ENCODE data around the gene PRR23B. TPM values are rescaled to one million over a fixed set of nuclear protein-coding genes. Genes with fewer than 3 reads are reported as not detected.

PRR23B gene
- total RNA-seq, 1 experiment from 2014 or later = not detected

DNA sequence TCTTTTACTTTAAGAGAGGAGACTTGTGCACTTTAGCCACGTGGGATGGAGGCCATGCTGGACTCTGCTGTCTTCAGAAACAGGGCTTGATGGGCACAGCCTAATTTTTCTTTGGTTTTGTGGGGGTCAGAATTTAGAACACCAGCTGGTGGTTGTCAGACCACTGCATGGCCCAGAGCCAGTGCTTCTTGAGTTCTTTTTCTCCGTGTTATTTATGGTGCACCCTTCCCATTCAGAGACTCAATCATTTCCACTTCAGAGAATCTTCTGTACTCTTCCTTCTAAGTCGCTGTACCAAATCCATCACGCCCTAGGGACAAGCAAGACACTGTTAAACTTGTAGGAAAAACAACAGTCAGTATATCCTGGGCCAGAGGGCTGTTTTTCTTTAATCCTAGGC, 34.8 kb downstream of the PRR23B start:
- CTCF ChIA-PET = no interaction called here
- intact Hi-C loops (cut with micrococcal nuclease; ENCODE audit: unreplicated experiment) = no loop called here
- POLR2A ChIA-PET (ENCODE audit: low non-redundant PET) = no interaction called here

DNA sequence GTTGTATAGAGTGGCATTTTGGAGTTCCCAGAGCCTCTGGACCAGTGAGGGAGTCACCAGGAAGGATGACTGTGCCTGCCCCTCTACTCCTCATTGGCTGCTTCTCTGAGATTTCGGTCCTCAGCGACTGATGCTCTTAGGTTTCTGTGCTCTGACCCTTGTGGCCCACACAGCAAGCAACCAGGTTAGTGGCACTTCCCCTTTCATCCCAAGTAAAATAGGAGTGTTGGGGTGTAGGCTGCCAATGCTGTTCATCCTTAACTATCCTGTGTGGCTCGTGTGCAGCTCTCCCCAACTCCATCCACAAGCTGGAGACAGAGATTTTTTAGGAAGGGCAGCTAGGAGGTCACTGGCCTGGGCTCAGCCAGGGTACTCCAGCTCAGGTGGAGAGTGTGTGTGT, 35.9 kb downstream of the PRR23B start:
- no peak for DNase-seq (ENCODE audit: low spot score)
- ChIA-PET CTCF (no interaction called here), POLR2A (ENCODE audit: low non-redundant PET) (no interaction called here)
- intact Hi-C loops (cut with micrococcal nuclease; ENCODE audit: unreplicated experiment) = no loop called here
- no peaks in the 10 kb centered on the region for H3K4me1 ChIP-seq (ENCODE audit: insufficient read depth, low read length, poor library complexity, severe bottlenecking)
- no peaks in the 10 kb centered on the region for H3K36me3 ChIP-seq (ENCODE audit: insufficient read depth, low read length, poor library complexity, severe bottlenecking)
- H3K4me3 ChIP-seq (ENCODE audit: low read depth, low read length, poor library complexity, severe bottlenecking) = no peak overlapping the region
- H3K27me3 ChIP-seq (replicated peaks; ENCODE audit: insufficient read depth, low read depth, low read length, poor library complexity) = no peaks in the 10 kb centered on the region
- no peak for TF ChIP-seq EZH2 (IDR thresholded peaks at IDR 0.05; ENCODE audit: borderline replicate concordance, low read depth, low read length, poor library complexity, severe bottlenecking)
- TF ChIP-seq, protein P1, sequence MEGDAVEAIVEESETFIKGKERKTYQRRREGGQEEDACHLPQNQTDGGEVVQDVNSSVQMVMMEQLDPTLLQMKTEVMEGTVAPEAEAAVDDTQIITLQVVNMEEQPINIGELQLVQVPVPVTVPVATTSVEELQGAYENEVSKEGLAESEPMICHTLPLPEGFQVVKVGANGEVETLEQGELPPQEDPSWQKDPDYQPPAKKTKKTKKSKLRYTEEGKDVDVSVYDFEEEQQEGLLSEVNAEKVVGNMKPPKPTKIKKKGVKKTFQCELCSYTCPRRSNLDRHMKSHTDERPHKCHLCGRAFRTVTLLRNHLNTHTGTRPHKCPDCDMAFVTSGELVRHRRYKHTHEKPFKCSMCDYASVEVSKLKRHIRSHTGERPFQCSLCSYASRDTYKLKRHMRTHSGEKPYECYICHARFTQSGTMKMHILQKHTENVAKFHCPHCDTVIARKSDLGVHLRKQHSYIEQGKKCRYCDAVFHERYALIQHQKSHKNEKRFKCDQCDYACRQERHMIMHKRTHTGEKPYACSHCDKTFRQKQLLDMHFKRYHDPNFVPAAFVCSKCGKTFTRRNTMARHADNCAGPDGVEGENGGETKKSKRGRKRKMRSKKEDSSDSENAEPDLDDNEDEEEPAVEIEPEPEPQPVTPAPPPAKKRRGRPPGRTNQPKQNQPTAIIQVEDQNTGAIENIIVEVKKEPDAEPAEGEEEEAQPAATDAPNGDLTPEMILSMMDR (conservative IDR thresholded peaks at IDR 0.05; ENCODE audit: low read depth, low read length) = no peak
- no peak overlapping the region for H3K27ac ChIP-seq (ENCODE audit: low read depth, low read length, poor library complexity, severe bottlenecking)
- BruUV-seq (replicated peaks) = no TSS peak
- no peaks in the 10 kb centered on the region for H3K9me3 ChIP-seq (ENCODE audit: low read depth, low read length, poor library complexity, severe bottlenecking)

More for the DNA sequence above, 34.8 kb downstream of the PRR23B start:
- Histone ChIP-seq H3K4me3 (ENCODE audit: low read depth, low read length, poor library complexity, severe bottlenecking) (no peak overlapping the region), H3K36me3 (ENCODE audit: insufficient read depth, low read length, poor library complexity, severe bottlenecking) (no peaks in the 10 kb centered on the region), H3K27me3 (replicated peaks; ENCODE audit: insufficient read depth, low read depth, low read length, poor library complexity) (no peaks in the 10 kb centered on the region), H3K27ac (ENCODE audit: low read depth, low read length, poor library complexity, severe bottlenecking) (no peak overlapping the region), H3K9me3 (ENCODE audit: low read depth, low read length, poor library complexity, severe bottlenecking) (no peaks in the 10 kb centered on the region), H3K4me1 (ENCODE audit: insufficient read depth, low read length, poor library complexity, severe bottlenecking) (no peaks in the 10 kb centered on the region)
- DNase-seq (ENCODE audit: low spot score) = no peak
- BruUV-seq (replicated peaks) = no TSS peak
- no peak for TF ChIP-seq EZH2 (IDR thresholded peaks at IDR 0.05; ENCODE audit: borderline replicate concordance, low read depth, low read length, poor library complexity, severe bottlenecking)
- TF ChIP-seq, protein P1 (conservative IDR thresholded peaks at IDR 0.05; ENCODE audit: low read depth, low read length) = no peak

DNA sequence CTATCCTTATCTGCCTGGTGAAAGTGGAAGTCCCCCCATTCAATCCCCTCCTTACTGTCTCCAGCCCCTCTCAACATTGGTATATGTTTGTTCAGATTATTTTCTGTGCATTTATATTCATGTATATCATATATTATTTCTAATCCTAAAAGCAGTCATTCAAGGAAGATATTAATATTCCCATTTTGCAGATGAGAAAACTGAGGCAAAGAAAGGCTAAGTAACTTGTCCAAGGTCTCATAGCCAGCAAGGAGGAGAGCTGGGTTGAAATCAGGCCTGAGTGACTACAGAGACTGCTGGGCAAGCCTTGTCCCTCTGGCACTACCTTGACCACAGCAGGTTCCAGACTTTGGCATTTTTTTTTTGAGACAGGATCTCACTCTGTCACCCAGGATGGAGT, 44.7 kb downstream of the PRR23B start:
- BruUV-seq (replicated peaks) = no TSS peak
- intact Hi-C loops (cut with micrococcal nuclease; ENCODE audit: unreplicated experiment) = no loop called here
- no peaks in the 10 kb centered on the region for H3K4me1 ChIP-seq (ENCODE audit: insufficient read depth, low read length, poor library complexity, severe bottlenecking)
- no peaks in the 10 kb centered on the region for H3K9me3 ChIP-seq (ENCODE audit: low read depth, low read length, poor library complexity, severe bottlenecking)
- no peak for DNase-seq (ENCODE audit: low spot score)
- H3K27me3 ChIP-seq (replicated peaks; ENCODE audit: insufficient read depth, low read depth, low read length, poor library complexity) = no peaks in the 10 kb centered on the region
- no peak overlapping the region for H3K4me3 ChIP-seq (ENCODE audit: low read depth, low read length, poor library complexity, severe bottlenecking)
- H3K36me3 ChIP-seq (ENCODE audit: insufficient read depth, low read length, poor library complexity, severe bottlenecking) = no peaks in the 10 kb centered on the region
- TF ChIP-seq EZH2 (IDR thresholded peaks at IDR 0.05; ENCODE audit: borderline replicate concordance, low read depth, low read length, poor library complexity, severe bottlenecking) = no peak
- TF ChIP-seq, protein P1 (conservative IDR thresholded peaks at IDR 0.05; ENCODE audit: low read depth, low read length) = no peak
- no peak overlapping the region for H3K27ac ChIP-seq (ENCODE audit: low read depth, low read length, poor library complexity, severe bottlenecking)
- ChIA-PET CTCF (no interaction called here), POLR2A (ENCODE audit: low non-redundant PET) (no interaction called here)

Measured in A673 (cell line).